Measurements from ENCODE around the gene FBXO41.

FBXO41 gene

GRCh38 chr2:73284296-73285158, at the start of gene FBXO41:
TSS of gene FBXO41 (minus strand) at chr2:73284478. CDS start at chr2:73269630, 14,848 bp downstream.
- no peak for DNase-seq

- DNase-seq: no peak
Measured at GRCh38 chr2:73334045-73334444, 49.8 kb upstream of the FBXO41 start.

DNA sequence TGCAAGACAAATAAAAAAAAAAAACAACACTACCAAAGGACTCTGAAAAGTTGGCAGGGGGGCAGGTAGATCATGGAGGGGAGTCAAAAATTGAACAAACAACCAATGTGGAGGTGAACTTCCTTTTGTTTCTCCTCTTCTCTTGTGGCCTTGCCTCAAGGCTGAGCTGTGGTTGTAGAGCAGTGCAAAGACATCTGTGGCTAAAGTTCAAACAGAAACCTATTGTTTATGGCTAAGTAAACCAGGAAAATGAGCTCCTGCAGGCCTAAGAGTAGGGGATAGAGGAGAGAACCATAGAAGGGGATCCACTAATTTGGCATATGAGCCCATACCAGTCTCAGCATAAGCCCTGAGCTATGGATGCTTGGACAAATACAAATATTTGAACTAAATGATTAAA, 49.3 kb upstream of the FBXO41 start:
- no peak for DNase-seq

GRCh38 chr2:73324126-73324725, 39.9 kb upstream of the FBXO41 start:
- no peak for DNase-seq

DNA sequence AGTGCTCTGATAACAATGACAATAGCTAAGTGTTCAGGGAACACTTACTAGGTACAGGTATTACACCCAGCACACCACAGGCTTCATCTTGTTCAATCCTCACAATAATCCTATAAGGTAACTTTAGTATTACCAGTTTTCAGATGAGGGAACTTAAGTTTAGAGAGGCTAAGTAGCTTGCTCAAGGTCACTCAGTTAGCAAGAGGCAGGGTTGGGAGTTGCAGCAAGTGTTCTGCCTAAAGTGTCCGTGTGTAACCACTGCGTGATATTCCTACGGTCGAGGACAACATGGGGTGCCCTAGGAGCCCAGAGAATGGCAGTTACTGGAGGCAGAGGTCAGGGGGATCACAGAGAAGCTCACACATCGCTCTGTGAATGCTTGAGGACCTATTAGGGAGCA, 39.3 kb upstream of the FBXO41 start:
- DNase-seq: no peak

DNA sequence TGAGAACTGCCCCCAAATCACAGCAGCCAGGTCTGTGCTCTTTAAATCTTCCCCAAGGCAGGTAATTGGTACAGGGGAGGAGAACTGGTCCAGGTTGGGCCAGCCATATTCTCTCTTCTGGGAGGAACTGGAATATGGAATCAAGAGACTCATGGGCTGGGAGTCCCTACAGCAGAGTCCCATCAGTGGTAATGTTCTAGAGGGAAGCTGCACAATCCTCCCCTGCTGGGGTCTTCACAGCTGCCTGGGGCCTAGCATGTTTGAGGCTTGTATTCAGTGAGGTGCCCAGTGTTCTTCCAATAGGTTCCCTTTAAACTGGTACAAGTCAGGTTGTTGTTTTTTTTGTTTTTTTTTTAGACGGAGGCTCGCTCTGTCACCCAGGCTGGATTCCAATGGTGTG, 30.2 kb upstream of the FBXO41 start:
- no peak for DNase-seq

GRCh38 chr2:73307720-73308119, 23.4 kb upstream of the FBXO41 start:
- DNase-seq: no peak

- no peak for DNase-seq
Measured at GRCh38 chr2:73301636-73302035, 17.4 kb upstream of the FBXO41 start.

GRCh38 chr2:73300926-73301325, 16.6 kb upstream of the FBXO41 start:
- DNase-seq: no peak

- DNase-seq: no peak
Measured at GRCh38 chr2:73297586-73297985, 13.3 kb upstream of the FBXO41 start.

- no peak for DNase-seq
Measured at GRCh38 chr2:73297151-73297559, 12.9 kb upstream of the FBXO41 start.

GRCh38 chr2:73295751-73296400, 11.6 kb upstream of the FBXO41 start:
- DNase-seq: no peak

- DNase-seq: no peak
Measured at GRCh38 chr2:73294239-73294638, 10.0 kb upstream of the FBXO41 start.

- DNase-seq: peak; percentile 36
Measured at GRCh38 chr2:73293534-73294171, 9.4 kb upstream of the FBXO41 start, which contains the start of gene EGR4. TSS of gene EGR4 (minus strand) at chr2:73293548. CDS start at chr2:73293317, 231 bp downstream.

DNA sequence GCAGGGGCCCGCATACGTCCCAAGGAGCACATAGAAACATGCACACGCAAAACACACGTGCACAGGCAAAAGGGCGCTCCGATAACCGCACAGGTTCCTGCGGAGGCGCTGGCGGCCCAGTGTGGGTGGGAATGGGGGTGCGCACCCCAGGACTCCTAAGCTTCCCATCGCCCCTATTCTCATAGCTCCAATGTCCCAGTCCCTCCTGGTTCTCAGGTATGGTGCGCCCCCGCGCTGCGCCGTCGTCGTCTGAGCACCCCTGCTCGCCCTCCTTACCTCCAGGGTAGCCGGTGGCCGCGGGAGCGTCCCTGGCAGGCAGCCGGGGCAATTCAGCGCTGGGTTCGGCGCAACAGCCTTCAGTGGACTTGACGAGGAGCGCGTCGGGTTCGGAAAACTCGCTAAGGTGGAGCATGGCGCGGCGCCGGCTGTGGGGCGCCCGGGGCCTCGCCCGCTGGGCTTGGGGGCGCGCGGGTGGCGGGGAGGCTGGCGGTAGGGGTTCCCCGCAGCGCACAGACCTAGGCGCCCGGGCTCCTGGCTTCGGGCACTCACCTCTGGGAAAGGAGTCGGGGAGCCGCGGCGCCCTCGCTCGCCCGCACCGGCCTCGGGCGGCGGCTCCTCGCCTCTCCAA, 8.7 kb upstream of the FBXO41 start:
- DNase-seq: no peak

GRCh38 chr2:73292316-73292905, 8.1 kb upstream of the FBXO41 start:
- DNase-seq: no peak

DNA sequence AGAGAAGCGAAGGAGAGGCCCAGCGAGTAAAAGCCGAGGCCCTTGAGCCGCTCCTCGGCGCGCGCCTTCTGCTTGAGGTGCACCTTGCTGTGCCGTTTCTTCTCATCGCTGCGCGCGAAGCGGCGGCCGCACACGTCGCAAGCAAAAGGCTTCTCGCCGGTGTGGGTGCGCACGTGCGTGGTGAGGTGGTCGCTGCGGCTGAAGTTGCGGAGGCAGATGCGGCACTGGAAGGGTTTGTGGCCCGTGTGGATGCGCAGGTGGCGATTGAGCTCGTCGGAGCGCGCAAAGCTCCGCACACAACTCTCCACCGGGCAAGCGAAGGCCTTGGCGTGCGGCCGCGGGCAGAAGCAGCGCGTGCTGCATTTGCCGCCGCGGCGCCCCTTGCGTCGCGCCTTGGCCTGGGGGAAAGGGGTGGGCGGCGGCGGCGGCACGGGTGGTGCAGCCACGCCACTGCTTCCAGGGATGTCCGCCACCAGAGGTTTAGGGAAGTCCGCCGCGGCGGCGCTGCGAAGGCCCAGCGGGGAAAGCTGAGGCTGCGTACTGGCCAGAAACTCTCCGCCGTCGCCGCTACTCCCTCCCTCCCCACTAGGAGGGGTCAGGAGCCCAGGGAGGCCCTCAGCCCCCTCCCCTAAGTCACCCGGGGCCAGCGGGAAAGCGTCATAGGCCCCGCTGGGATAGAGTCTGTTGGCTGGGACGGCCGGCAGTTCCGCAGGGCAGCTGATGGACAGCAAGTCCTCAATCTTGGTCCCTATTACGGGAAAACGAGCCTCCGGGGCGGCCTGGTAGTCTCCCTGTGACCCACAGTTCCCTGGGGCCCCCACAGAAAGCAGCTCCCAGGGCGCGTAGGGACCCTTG, 7.4 kb upstream of the FBXO41 start:
- no peak for DNase-seq

DNA sequence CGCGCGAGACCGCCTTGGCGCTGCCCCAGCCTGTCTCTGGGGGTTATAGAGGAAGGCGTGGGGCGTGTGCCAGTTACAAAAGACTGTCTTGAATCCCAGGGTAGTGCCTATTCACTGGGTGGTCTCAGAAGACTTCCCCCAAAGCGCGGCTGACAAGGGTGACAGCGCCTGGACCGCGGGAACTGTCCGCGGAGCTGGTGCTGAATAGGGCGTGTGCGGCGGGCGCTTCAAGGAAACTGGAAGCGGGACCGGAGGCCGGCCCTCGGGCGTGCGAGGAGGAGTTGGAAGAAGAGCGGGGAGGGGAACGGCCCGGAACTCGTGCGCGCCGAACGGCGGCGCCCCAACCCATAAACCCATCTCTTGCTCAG, 6.8 kb upstream of the FBXO41 start:
- no peak for DNase-seq

GRCh38 chr2:73290049-73290839, 6.0 kb upstream of the FBXO41 start:
- no peak for DNase-seq

GRCh38 chr2:73289304-73289703, 5.0 kb upstream of the FBXO41 start:
- DNase-seq: no peak

Data from amniotic stem cell (primary cell).